Muscle of leg (tissue), 11 donors: ENCODE measurements around the gene USP46. TPM values are rescaled to one million over a fixed set of nuclear protein-coding genes. Genes with fewer than 3 reads are reported as not detected.

Experiments used
- DNase-seq: peaks from one replicate; pipeline ENCODE4 v3.0.0; 2013
- H3K27ac ChIP-seq: one replicate; pipeline ENCODE4 v1.5.1; 2013; ENCODE audit warnings: mild to moderate bottlenecking, low read length, control low read depth
- H3K27me3 ChIP-seq: one replicate; pipeline ENCODE4 v1.6.1; 2013; ENCODE audit warnings: low read length; ENCODE audit not compliant: control insufficient read depth, insufficient read depth
- H3K36me3 ChIP-seq: one replicate; pipeline ENCODE4 v1.6.1; 2013; ENCODE audit warnings: low read length; ENCODE audit not compliant: control insufficient read depth, insufficient read depth
- H3K4me1 ChIP-seq: one replicate; pipeline ENCODE4 v1.6.1; 2013; ENCODE audit warnings: low read length; ENCODE audit not compliant: control insufficient read depth, insufficient read depth
- H3K4me3 ChIP-seq: one replicate; pipeline ENCODE4 v1.5.1; 2013; ENCODE audit warnings: low read length, control low read depth
- H3K9me3 ChIP-seq: replicated peaks from 2 replicates; pipeline ENCODE4 v1.6.1; 2013; ENCODE audit warnings: low read depth, low read length; ENCODE audit not compliant: control insufficient read depth
- WGBS: methylation state at CpG from one replicate; pipeline ENCODE4 v1.1.5; 2013; ENCODE audit warnings: missing lambda C conversion rate; ENCODE audit not compliant: insufficient coverage; 5-methylcytosine and 5-hydroxymethylcytosine counted together
- polyA plus RNA-seq, 8 donors: library from polyadenylated mRNA; unstranded; fragments of 120-200 nt; gene quantifications; one replicate each; pipeline versions ENCODE4 v1.2.1 to v1.2.3, GENCODE V29; 2013; ENCODE audit warnings: inconsistent platforms in 1 of 8, low replicate concordance in 1 of 8; ENCODE audit not compliant: insufficient read length in 8 of 8, insufficient read depth in 1 of 8
- total RNA-seq: library from RNA; stranded (reverse); fragments of 120-200 nt; gene quantifications from one replicate; pipeline ENCODE4 v1.2.4, GENCODE V29; 2013

The USP46 gene
- total and polyA plus RNA-seq, 9 donors = 19.5 to 27.3 (median 25.3) TPM

GRCh38 chr4:52545099-52546069 lies 113.7 kb downstream of the USP46 start:
- DNase-seq = peak; percentile 67
- no peaks in the 10 kb centered on the region for H3K4me1 ChIP-seq
- H3K9me3 ChIP-seq = no peaks in the 10 kb centered on the region
- no peak overlapping the region for H3K27ac ChIP-seq
- H3K36me3 ChIP-seq = no peaks in the 10 kb centered on the region
- H3K4me3 ChIP-seq = no peak overlapping the region
- WGBS = 56% methylated on average over 6 of the region's 13 CpGs
- H3K27me3 ChIP-seq = no peaks in the 10 kb centered on the region

Other genes starting within 250 kb of the USP46 start
- 0.35 TPM for gene ERVMER34-1, start 92.1 kb upstream of the USP46 start, total RNA-seq
- under 1 TPM; 0.45 to 0.92 (median 0.71) TPM for gene ERVMER34-1, start 92.1 kb upstream of the USP46 start, polyA plus RNA-seq
- 7.5 TPM for gene RASL11B, start 203.0 kb upstream of the USP46 start, total RNA-seq
- gene RASL11B, start 203.0 kb upstream of the USP46 start, polyA plus RNA-seq = 10 to 100 TPM in 7 of 8 donors, 1 to 10 TPM in 1; 8.6 to 15.2 (median 11.8) TPM